H9 (cell line): ENCODE results near the gene TAF12. TPM values are rescaled to one million over a fixed set of nuclear protein-coding genes. Genes with fewer than 3 reads are reported as not detected.
"Not testable (repeated sequence)": the region's sequence is repeated elsewhere in the genome, so short reads cannot be mapped to it uniquely, and the experiment has no call there.

Experiments used
- DNase-seq: peaks from one replicate; pipeline ENCODE4 v3.0.0-alpha.2; 2017
- H2AFZ ChIP-seq: one replicate; pipeline ENCODE4 v1.6.1; 2013; ENCODE audit warnings: mild to moderate bottlenecking, low read length, control low read depth, moderate library complexity
- H2AK5ac ChIP-seq: 2 replicates; pipeline ENCODE4 v1.6.1; 2013; ENCODE audit warnings: low read length, control low read depth, mixed read lengths; ENCODE audit not compliant: insufficient read length
- H2BK120ac ChIP-seq: one replicate; pipeline ENCODE4 v1.6.1; 2013; ENCODE audit warnings: low read depth, mild to moderate bottlenecking, low read length, control low read depth, inconsistent platforms; ENCODE audit not compliant: poor library complexity, severe bottlenecking
- H2BK12ac ChIP-seq: 2 replicates; pipeline ENCODE4 v1.6.1; 2013; ENCODE audit warnings: low read length, control low read depth, mixed read lengths, low read depth; ENCODE audit not compliant: insufficient read length
- H2BK15ac ChIP-seq: 2 replicates; pipeline ENCODE4 v1.6.1; 2013; ENCODE audit warnings: low read depth, low read length, control low read depth
- H2BK20ac ChIP-seq: one replicate; pipeline ENCODE4 v1.6.1; 2013; ENCODE audit warnings: low read depth, mild to moderate bottlenecking, low read length, control low read depth, inconsistent platforms; ENCODE audit not compliant: poor library complexity, severe bottlenecking
- H2BK5ac ChIP-seq: 2 replicates; pipeline ENCODE4 v1.6.1; 2013; ENCODE audit warnings: low read length, control low read depth, mixed read lengths; ENCODE audit not compliant: insufficient read length
- H3K14ac ChIP-seq: 2 replicates; pipeline ENCODE4 v1.6.1; 2013; ENCODE audit warnings: low read length, control low read depth; ENCODE audit not compliant: insufficient read depth
- H3K18ac ChIP-seq: 2 replicates; pipeline ENCODE4 v1.6.1; 2013; ENCODE audit warnings: low read depth, mild to moderate bottlenecking, mixed read lengths, low read length, control low read depth; ENCODE audit not compliant: insufficient read length
- H3K23ac ChIP-seq: 2 replicates; pipeline ENCODE4 v1.6.1; 2013; ENCODE audit warnings: low read length, control low read depth, mixed read lengths, low read depth; ENCODE audit not compliant: insufficient read length
- H3K23me2 ChIP-seq: 2 replicates; pipeline ENCODE4 v1.6.1; 2013; ENCODE audit warnings: low read depth, mild to moderate bottlenecking, mixed read lengths, low read length, control low read depth; ENCODE audit not compliant: insufficient read length, poor library complexity, severe bottlenecking
- H3K27ac ChIP-seq: 2 replicates; pipeline ENCODE4 v1.5.1; 2013; ENCODE audit warnings: low read length, control low read depth, mixed read lengths, low read depth; ENCODE audit not compliant: insufficient read length
- H3K27me3 ChIP-seq: 2 replicates; pipeline ENCODE4 v1.6.1; 2013; ENCODE audit warnings: low read length, control low read depth, inconsistent platforms; ENCODE audit not compliant: insufficient read depth
- H3K4ac ChIP-seq: 2 replicates; pipeline ENCODE4 v1.6.1; 2013; ENCODE audit warnings: low read depth, mild to moderate bottlenecking, control low read depth, inconsistent platforms, low read length, moderate library complexity
- H3K4me1 ChIP-seq: 2 replicates; pipeline ENCODE4 v1.6.1; 2013; ENCODE audit warnings: low read length, control low read depth, inconsistent platforms; ENCODE audit not compliant: insufficient read depth
- H3K4me2 ChIP-seq: 2 replicates; pipeline ENCODE4 v1.6.1; 2013; ENCODE audit warnings: low read length, control low read depth, mixed read lengths; ENCODE audit not compliant: insufficient read length, insufficient read depth
- H3K56ac ChIP-seq: 2 replicates; pipeline ENCODE4 v1.6.1; 2013; ENCODE audit warnings: low read depth, mild to moderate bottlenecking, mixed read lengths, low read length, control low read depth; ENCODE audit not compliant: insufficient read length
- H3K79me1 ChIP-seq: 2 replicates; pipeline ENCODE4 v1.6.1; 2013; ENCODE audit warnings: low read depth, mild to moderate bottlenecking, moderate library complexity, low read length, control low read depth, inconsistent platforms; ENCODE audit not compliant: insufficient read depth, poor library complexity, severe bottlenecking
- H3K79me2 ChIP-seq: 2 replicates; pipeline ENCODE4 v1.6.1; 2013; ENCODE audit warnings: low read length, control low read depth, inconsistent platforms; ENCODE audit not compliant: insufficient read depth
- H3K9ac ChIP-seq: 2 replicates; pipeline ENCODE4 v1.6.1; 2013; ENCODE audit warnings: low read length, control low read depth, mixed read lengths; ENCODE audit not compliant: insufficient read length; ENCODE audit errors: extremely low read depth
- H3K9me3 ChIP-seq: one replicate; pipeline ENCODE4 v1.6.1; 2013; ENCODE audit warnings: low read depth, low read length, inconsistent platforms; ENCODE audit not compliant: control insufficient read depth
- H3T11ph ChIP-seq: one replicate; pipeline ENCODE4 v1.6.1; 2013; ENCODE audit warnings: mild to moderate bottlenecking, low read length, control low read depth, inconsistent platforms
- H4K20me1 ChIP-seq: one replicate; pipeline ENCODE4 v1.6.1; 2013; ENCODE audit not compliant: control insufficient read depth, insufficient read length, insufficient read depth
- H4K5ac ChIP-seq: 2 replicates; pipeline ENCODE4 v1.6.1; 2013; ENCODE audit warnings: low read depth, mild to moderate bottlenecking, mixed read lengths, low read length, control low read depth; ENCODE audit not compliant: insufficient read length
- H4K8ac ChIP-seq: replicated peaks from 2 replicates; pipeline ENCODE4 v1.6.1; 2013; ENCODE audit warnings: low read length, control low read depth, mixed read lengths, low read depth; ENCODE audit not compliant: insufficient read length
- H4K91ac ChIP-seq: 2 replicates; pipeline ENCODE4 v1.6.1; 2013; ENCODE audit warnings: low read depth, mild to moderate bottlenecking, moderate library complexity, mixed read lengths, low read length, control low read depth; ENCODE audit not compliant: insufficient read length
- H3K27ac Mint-ChIP-seq, 3 experiments: 2 replicates in 2 of 3; 3 replicates in 1 of 3; pipeline ENCODE4 v1.8.0; 2020 to 2021; ENCODE audit warnings: mixed read lengths in 3 of 3, mild to moderate bottlenecking in 1 of 3, moderate library complexity in 1 of 3
- H3K27me3 Mint-ChIP-seq: 2 replicates; pipeline ENCODE4 v1.8.0; 2021; ENCODE audit warnings: low read depth, mild to moderate bottlenecking, moderate library complexity, mixed read lengths
- H3K36me3 Mint-ChIP-seq, 3 experiments: 2 replicates in 2 of 3; 3 replicates in 1 of 3; pipeline ENCODE4 v1.8.0; 2020 to 2021; ENCODE audit warnings: low read depth in 3 of 3, mixed read lengths in 3 of 3; ENCODE audit not compliant: insufficient read depth in 1 of 3
- H3K4me1 Mint-ChIP-seq, 2 experiments: 2 replicates each; pipeline ENCODE4 v1.8.0; 2020; ENCODE audit warnings: mixed read lengths in 2 of 2
- H3K4me3 Mint-ChIP-seq, 2 experiments: 2 replicates in 1 of 2; 3 replicates in 1 of 2; pipeline ENCODE4 v1.8.0; 2020 to 2021; ENCODE audit warnings: mild to moderate bottlenecking in 2 of 2, mixed read lengths in 2 of 2, moderate library complexity in 1 of 2
- H3K9me3 Mint-ChIP-seq, 2 experiments: 2 replicates in 1 of 2; 3 replicates in 1 of 2; pipeline ENCODE4 v1.8.0; 2020; ENCODE audit warnings: mild to moderate bottlenecking in 2 of 2, mixed read lengths in 2 of 2, moderate library complexity in 1 of 2
- WGBS: extraction: QIAGEN DNeasy Blood & Tissue Kit; methylation state at CpG from one replicate; pipeline ENCODE4 v1.1.7; 2013; ENCODE audit warnings: missing lambda C conversion rate, low lambda C conversion rate, mixed read lengths; ENCODE audit not compliant: insufficient read length; ENCODE audit errors: extremely low coverage; 5-methylcytosine and 5-hydroxymethylcytosine counted together
- long read RNA-seq: library from polyadenylated mRNA; unstranded; transcript quantifications from one replicate; pipeline ENCODE4 v2.0.0, GENCODE V29; 2020
- total RNA-seq: library from RNA; stranded (reverse); gene quantifications from 2 replicates; pipeline ENCODE4 v1.2.1, GENCODE V29; 2021
- TF ChIP-seq, protein P1 (sequence below): fragments of 200-600 bp; sonication (generic); conservative IDR thresholded peaks from 3 replicates; pipeline ENCODE4 v1.8.0; 2021; ENCODE audit warnings: antibody characterized with exemption, mild to moderate bottlenecking

TAF12 gene, protein sequence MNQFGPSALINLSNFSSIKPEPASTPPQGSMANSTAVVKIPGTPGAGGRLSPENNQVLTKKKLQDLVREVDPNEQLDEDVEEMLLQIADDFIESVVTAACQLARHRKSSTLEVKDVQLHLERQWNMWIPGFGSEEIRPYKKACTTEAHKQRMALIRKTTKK
- 22.1 and 23.6 TPM in 2 replicates for total RNA-seq
- long read RNA-seq, transcript TAF12-201 (6 exons, 1,359 nt): minor isoform, 7 of 108 reads
- long read RNA-seq, transcript TAF12-202 (6 exons, 1,334 nt): major isoform, 91 of 108 reads
- long read RNA-seq, partial matches to known transcripts: 3 of 108 reads
- long read RNA-seq, other reads (novel, unspliced or antisense): 7 of 108 reads

DNA sequence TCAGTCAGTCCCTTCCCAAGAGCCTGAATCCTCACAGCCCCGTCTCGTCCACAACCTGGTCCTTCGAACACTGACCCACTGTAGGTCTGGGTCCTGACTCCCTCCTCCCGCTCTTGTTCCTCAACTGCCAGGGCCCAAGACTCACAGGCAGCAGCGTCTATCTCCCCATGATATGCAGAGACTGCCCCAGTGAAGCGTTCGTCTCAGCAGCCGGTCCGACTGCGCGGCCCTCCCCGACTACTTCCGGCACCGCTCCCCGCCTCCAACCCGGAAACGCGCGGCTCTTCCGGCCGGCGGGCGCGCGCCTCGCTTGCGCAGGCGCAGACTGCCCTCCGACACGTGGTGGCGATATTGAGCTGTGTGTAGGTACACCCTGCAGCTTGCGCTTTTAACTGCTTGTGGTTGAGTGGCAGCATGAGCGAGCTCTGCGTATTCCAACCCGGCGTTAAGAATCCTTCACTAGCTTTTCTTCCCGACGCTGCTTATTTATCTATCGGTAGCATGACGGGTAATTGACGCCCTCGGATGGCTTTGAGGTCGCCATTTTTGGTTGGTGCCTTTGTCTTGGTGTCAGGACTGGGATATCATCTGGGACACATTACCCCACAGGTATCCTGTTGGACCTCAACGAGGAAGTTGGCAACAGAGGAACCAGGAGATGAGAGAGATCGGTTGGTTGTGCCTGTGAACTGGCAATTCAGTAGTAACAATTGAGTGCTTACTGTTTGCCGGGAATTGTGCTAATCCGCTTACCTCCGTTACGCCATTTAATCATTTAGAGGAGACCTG lies at the start of gene TAF12:
Gene TAF12, minus strand, starts transcription at position 221 of the 789 bp plus-strand sequence. CDS start 20,986 bp downstream, outside the sequence.
- Histone ChIP-seq H3K56ac (peak within 1 kb of the TSS; percentile 10), H3K79me1 (no peaks in the 10 kb centered on the region), H3K23ac (no peak within 1 kb of the TSS), H3K23me2 (peaks cover 18% of the 10 kb centered on the region), H4K8ac (peak within 1 kb of the TSS; percentile 22), H3K4me2 (peak within 1 kb of the TSS; percentile 91), H2AFZ (no peak within 1 kb of the TSS), H3K9me3 (no peaks in the 10 kb centered on the region), H2BK5ac (no peak within 1 kb of the TSS), H2BK12ac (no peak within 1 kb of the TSS), H2BK15ac (no peak within 1 kb of the TSS), H3K18ac (peak within 1 kb of the TSS; percentile 86), H3K27ac (peak within 1 kb of the TSS; percentile 86), H4K91ac (no peak within 1 kb of the TSS), H2BK120ac (peak within 1 kb of the TSS; percentile 8), H3K27me3 (no peaks in the 10 kb centered on the region), H2AK5ac (no peak within 1 kb of the TSS), H3K79me2 (no peaks in the 10 kb centered on the region; the same call in 1 of the 2 replicates), H3K4me1 (no peaks in the 10 kb centered on the region; the same call in 1 of the 2 replicates), H2BK20ac (no peak within 1 kb of the TSS), H3K4ac (peak within 1 kb of the TSS; percentile 14; the same call in 1 of the 2 replicates), H3K9ac (peak within 1 kb of the TSS; percentile 97), H3T11ph (no peak within 1 kb of the TSS), H4K20me1 (no peaks in the 10 kb centered on the region), H3K14ac (peak within 1 kb of the TSS; percentile 94), H4K5ac (peak within 1 kb of the TSS; percentile 58)
- TF ChIP-seq, protein P1, sequence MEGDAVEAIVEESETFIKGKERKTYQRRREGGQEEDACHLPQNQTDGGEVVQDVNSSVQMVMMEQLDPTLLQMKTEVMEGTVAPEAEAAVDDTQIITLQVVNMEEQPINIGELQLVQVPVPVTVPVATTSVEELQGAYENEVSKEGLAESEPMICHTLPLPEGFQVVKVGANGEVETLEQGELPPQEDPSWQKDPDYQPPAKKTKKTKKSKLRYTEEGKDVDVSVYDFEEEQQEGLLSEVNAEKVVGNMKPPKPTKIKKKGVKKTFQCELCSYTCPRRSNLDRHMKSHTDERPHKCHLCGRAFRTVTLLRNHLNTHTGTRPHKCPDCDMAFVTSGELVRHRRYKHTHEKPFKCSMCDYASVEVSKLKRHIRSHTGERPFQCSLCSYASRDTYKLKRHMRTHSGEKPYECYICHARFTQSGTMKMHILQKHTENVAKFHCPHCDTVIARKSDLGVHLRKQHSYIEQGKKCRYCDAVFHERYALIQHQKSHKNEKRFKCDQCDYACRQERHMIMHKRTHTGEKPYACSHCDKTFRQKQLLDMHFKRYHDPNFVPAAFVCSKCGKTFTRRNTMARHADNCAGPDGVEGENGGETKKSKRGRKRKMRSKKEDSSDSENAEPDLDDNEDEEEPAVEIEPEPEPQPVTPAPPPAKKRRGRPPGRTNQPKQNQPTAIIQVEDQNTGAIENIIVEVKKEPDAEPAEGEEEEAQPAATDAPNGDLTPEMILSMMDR: peak; percentile 51
- H3K36me3 Mint-ChIP-seq: peaks cover 0 to 4% (median 0%) of the 10 kb centered on the region in 3 experiments; a peak in 1 of 7 replicates
- no CpG with 5 or more reads among the region's 49 CpGs for WGBS
- H3K4me1 Mint-ChIP-seq: peaks cover 16 to 30% of the 10 kb centered on the region in 2 experiments
- peak within 1 kb of the TSS; percentile 99 for H3K27ac Mint-ChIP-seq
- peak within 1 kb of the TSS; percentile 98 to 99 for H3K4me3 Mint-ChIP-seq
- peak; percentile 96 for DNase-seq
- H3K9me3 Mint-ChIP-seq: no peaks in the 10 kb centered on the region; a peak in 1 of 5 replicates
- no peaks in the 10 kb centered on the region for H3K27me3 Mint-ChIP-seq

DNA sequence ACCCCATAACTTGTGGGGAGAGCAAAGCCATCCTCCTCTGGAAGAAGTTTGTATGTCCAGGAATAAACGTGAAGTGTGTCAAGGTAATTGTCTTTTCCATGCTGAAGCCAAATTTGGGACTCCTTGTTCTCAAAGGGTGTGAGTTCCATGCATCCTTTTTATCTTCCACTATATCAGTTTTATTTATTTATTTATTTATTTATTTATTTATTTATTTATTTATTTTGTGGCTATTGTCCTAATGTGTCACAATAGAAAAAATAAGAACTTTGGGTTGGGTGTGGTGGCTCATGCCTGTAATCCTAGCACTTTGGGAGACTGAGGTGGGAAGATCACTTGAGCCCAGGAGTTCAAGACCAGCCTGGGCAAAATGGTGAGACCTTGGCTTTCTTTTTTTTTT lies 48.8 kb upstream of the TAF12 start:
- H3K79me1 ChIP-seq, H2BK15ac ChIP-seq, H3T11ph ChIP-seq, H3K27me3 ChIP-seq, H4K20me1 ChIP-seq, H3K9ac ChIP-seq, H3K4me1 Mint-ChIP-seq, H3K4me1 ChIP-seq, H4K8ac ChIP-seq, H3K56ac ChIP-seq, H3K4me2 ChIP-seq, H3K27ac Mint-ChIP-seq, H2AK5ac ChIP-seq, H3K4ac ChIP-seq, H3K14ac ChIP-seq, H3K27me3 Mint-ChIP-seq, H3K79me2 ChIP-seq, H4K5ac ChIP-seq, H3K23me2 ChIP-seq, H2BK20ac ChIP-seq, DNase-seq, H3K9me3 Mint-ChIP-seq, H3K9me3 ChIP-seq, H3K18ac ChIP-seq, H3K23ac ChIP-seq, H2BK5ac ChIP-seq, H3K27ac ChIP-seq, H2AFZ ChIP-seq, H2BK12ac ChIP-seq, H4K91ac ChIP-seq, H3K4me3 Mint-ChIP-seq, H2BK120ac ChIP-seq: not testable (repeated sequence)
- WGBS: no CpG with 5 or more reads among the region's 1 CpG
- peaks cover 22 to 64% (median 56%) of the 10 kb centered on the region in 3 experiments; a peak in 6 of 7 replicates for H3K36me3 Mint-ChIP-seq
